NT2/D1 (cell line): ENCODE data around the gene ZFP69B.

ENCODE experiments used
- DNase-seq: peaks from one replicate; pipeline ENCODE4 v3.0.0-alpha.2; 2011; ENCODE audit warnings: low read depth, low spot score
- H3K27me3 ChIP-seq: 2 replicates; pipeline ENCODE4 v1.6.0; 2011; ENCODE audit warnings: mild to moderate bottlenecking; ENCODE audit not compliant: insufficient read length, insufficient read depth
- H3K36me3 ChIP-seq: 2 replicates; pipeline ENCODE4 v1.6.1; 2011; ENCODE audit warnings: mild to moderate bottlenecking, low read length, mixed read lengths; ENCODE audit not compliant: insufficient read depth, insufficient read length
- H3K4me1 ChIP-seq: 2 replicates; pipeline ENCODE4 v1.5.1; 2011; ENCODE audit not compliant: insufficient read depth, insufficient read length
- H3K4me3 ChIP-seq: 2 replicates; pipeline ENCODE4 v1.5.1; 2011; ENCODE audit warnings: low read depth; ENCODE audit not compliant: insufficient read length
- H3K9ac ChIP-seq: 2 replicates; pipeline ENCODE4 v1.6.0; 2011; ENCODE audit warnings: low read depth; ENCODE audit not compliant: insufficient read length
- H3K9me3 ChIP-seq: 2 replicates; pipeline ENCODE4 v1.5.1; 2011; ENCODE audit warnings: mild to moderate bottlenecking, low read length; ENCODE audit not compliant: insufficient read depth
- SUZ12 ChIP-seq: IDR thresholded peaks from 2 replicates; pipeline ENCODE4 v1.6.1; 2011; ENCODE audit not compliant: insufficient read length, insufficient read depth; ENCODE audit errors: extremely low read depth
- YY1 ChIP-seq: IDR thresholded peaks from 2 replicates; pipeline ENCODE4 v1.6.1; 2011; ENCODE audit not compliant: insufficient read length, insufficient read depth
- ZNF274 ChIP-seq: IDR thresholded peaks from 2 replicates; pipeline ENCODE4 v1.6.1; 2011; ENCODE audit warnings: mild to moderate bottlenecking, low read depth, low read length

Gene ZFP69B

DNA sequence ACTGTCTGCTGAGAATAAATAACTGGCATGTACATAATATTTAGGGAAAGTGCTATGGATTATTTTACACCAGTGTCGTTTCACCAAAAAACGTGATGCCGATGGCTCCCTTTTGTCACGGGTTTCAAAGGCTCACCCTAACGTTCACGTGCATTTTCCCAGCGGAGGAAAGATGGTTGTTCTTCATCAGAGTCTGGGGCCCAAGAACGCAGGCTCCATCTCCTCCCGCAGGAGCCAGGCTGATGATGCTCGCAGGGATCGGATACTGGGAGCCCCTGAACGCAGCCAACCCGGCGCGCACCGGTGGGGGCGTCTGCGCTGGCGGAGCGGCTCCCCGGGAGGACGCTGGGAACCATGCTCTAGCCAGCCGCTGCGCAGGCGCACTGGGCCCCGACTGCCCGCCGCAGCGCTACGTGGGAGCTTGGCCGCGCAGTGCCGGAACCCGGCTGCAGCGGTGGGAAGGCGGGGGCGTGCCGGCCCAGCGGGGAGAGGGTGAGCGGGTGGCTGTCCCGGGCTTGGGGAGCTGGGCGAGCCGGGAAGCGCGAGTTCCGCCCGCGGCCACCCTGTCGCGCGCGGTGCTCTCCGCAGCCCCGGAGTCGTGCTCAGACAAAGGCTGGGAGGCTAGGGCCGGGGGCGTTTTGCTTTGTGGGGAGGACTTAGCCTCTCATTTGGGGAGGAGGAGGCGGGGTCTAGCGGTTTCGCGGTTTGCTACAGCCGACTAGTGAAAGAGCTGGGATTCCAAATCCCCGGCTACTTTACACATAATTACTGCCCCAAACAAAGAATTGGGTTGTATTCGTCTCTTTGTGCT, at the start of gene ZFP69B:
TSS of gene ZFP69B (plus strand) at position 793 of the 811 bp plus-strand sequence. CDS start 486 bp downstream, outside the sequence.
- TF ChIP-seq YY1: no peak
- TF ChIP-seq ZNF274: no peak
- no peak for TF ChIP-seq SUZ12
- DNase-seq: peak; percentile 93
- H3K9ac ChIP-seq: peak within 1 kb of the TSS; percentile 85
- peaks cover 3% of the 10 kb centered on the region for H3K4me1 ChIP-seq
- peak within 1 kb of the TSS; percentile 76 for H3K4me3 ChIP-seq
- H3K27me3 ChIP-seq: no peaks in the 10 kb centered on the region
- H3K36me3 ChIP-seq: peaks cover 8% of the 10 kb centered on the region
- peaks cover 67% of the 10 kb centered on the region for H3K9me3 ChIP-seq

DNA sequence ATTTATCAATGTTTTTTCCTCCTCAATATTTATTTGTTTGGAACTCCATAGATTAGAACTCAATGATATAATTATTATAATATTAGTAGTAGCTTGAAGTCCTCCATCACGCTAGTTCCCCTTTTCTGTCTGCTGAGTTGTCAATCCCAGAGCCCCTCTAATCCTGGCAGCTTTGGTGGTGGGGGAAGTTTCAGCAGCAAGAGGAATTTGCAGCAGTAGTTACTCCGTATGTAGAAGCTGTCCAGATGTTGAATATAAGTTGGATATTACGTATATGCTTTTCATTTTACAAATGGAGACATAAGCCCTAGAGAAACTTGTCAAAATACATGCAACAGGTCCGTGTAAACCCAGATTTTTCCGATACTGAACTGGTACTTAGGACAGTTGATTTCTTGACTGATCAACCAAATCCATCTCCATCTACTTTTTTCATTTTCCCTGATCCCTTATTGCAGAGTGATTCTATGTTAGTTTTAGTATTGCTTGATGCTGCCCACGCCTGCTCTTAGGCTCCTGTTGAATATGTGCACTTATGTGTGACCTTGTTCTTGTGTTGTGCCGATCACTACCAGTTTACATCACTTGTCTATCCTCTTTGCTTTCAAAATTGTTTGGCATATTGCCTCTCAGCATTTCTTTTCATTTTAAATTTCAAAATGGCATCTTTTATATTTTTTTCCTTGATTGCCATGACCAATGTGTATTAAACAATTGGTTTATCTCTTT, 48.6 kb upstream of the ZFP69B start:
- H3K9me3 ChIP-seq: no peaks in the 10 kb centered on the region
- TF ChIP-seq SUZ12 (no peak), ZNF274 (no peak), YY1 (no peak)
- H3K9ac ChIP-seq: no peak overlapping the region
- no peak overlapping the region for H3K4me3 ChIP-seq
- H3K4me1 ChIP-seq: no peaks in the 10 kb centered on the region
- no peak for DNase-seq
- H3K27me3 ChIP-seq: no peaks in the 10 kb centered on the region
- H3K36me3 ChIP-seq: no peaks in the 10 kb centered on the region

DNA sequence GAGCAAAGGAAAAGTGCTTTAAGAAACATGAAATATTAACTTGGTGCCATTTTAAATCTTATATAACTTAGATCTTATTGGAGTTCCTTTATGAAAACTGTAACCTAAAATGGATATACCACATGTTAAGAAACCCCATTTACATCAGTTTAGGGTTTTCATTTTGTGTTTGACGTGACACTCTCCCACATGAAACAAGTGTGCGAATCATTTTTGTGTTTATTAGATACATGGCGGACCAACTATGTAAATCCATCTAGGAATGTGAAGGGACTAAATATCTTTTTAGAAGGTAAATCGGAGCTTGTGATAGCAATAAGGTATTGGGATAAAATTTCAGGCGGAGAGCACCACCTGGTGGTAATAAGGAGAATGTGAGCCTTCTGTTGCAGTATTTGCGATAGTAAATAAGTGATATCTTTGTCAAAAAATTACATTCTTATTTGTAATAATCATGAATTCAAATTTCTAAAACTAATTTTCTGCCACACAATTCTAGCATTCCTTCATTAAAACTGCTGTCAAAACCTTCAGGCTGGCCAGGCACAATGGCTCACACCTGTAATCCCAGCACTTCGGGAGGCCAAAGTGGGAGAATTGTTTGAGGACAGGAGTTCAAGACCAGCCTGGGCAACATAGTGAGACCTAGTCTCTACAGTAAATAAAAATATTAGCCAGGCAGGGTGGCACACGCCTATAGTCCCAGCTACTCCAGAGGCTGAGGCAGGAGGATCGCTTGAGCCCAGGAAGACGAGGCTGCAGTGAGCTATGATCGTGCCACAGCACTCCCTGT, 45.4 kb upstream of the ZFP69B start:
- DNase-seq: peak; percentile 57
- Histone ChIP-seq H3K9me3 (no peaks in the 10 kb centered on the region), H3K36me3 (peaks cover 3% of the 10 kb centered on the region), H3K4me3 (no peak overlapping the region), H3K4me1 (peaks cover 2% of the 10 kb centered on the region), H3K27me3 (no peaks in the 10 kb centered on the region), H3K9ac (no peak overlapping the region)
- TF ChIP-seq ZNF274 (no peak), SUZ12 (no peak), YY1 (no peak)

DNA sequence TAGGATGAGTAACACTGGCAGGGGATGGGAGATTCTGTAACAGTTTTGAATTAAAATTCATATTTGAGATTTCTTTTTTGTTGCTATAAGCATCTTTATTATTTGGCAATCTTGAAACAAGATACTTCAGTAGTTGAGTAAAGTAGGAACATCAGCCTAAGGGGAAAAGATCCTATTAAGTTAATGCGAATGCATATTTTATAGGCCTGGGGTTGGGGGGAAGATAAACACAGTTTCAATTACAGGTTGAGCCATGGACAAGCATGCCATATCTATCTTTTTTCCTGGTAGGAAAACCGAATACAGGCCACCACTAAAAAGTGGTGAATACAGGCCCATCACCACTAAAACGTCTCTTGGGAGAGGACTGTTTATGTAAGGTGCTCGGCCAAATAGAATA, 44.5 kb upstream of the ZFP69B start:
- Histone ChIP-seq H3K4me3 (no peak overlapping the region), H3K4me1 (peaks cover 2% of the 10 kb centered on the region), H3K9ac (no peak overlapping the region), H3K27me3 (no peaks in the 10 kb centered on the region), H3K36me3 (peaks cover 3% of the 10 kb centered on the region), H3K9me3 (no peaks in the 10 kb centered on the region)
- TF ChIP-seq ZNF274 (no peak), SUZ12 (no peak), YY1 (no peak)
- no peak for DNase-seq

DNA sequence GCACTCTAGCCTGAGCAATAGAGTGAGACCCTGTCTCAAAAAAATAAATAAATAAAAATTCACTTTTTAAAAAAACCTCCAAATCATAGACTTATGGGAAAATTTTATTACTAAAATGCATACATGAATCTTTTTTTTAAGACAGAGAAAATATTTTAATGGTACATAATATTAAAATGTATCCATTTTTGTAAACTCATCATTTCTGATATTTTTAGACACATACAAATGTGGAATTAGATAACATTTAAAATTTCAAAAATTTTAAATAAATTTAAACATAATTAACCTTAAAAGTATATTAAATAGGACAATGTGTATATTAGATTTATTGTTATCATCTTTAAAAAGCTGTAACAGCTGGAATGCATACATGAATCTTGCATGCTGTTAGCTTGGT, 42.8 kb upstream of the ZFP69B start:
- no peak for DNase-seq
- Histone ChIP-seq H3K9me3 (no peaks in the 10 kb centered on the region), H3K4me1 (peaks cover 2% of the 10 kb centered on the region), H3K36me3 (peaks cover 3% of the 10 kb centered on the region), H3K4me3 (no peak overlapping the region), H3K9ac (no peak overlapping the region), H3K27me3 (no peaks in the 10 kb centered on the region)
- TF ChIP-seq ZNF274 (no peak), YY1 (no peak), SUZ12 (no peak)

DNA sequence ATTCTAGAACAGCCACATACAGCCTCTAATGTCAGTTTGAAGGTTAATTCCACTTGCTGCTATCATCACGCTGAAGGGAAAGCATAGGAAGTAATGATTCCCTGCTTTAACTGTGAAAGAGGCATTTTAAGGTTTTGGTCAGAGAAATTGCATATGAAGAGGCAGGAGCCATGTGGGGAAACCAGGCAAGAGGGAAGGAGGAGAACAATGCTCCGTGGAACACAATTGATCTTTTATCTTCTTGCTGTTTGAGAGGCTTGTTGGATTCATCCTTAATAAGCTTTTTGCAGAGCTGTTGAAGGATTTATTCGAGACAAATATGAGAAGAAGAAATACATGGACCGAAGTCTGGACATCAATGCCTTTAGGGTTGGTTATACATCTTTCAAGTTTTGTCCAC, 40.8 kb upstream of the ZFP69B start:
- no peak overlapping the region for H3K9ac ChIP-seq
- H3K36me3 ChIP-seq: peaks cover 3% of the 10 kb centered on the region
- no peaks in the 10 kb centered on the region for H3K27me3 ChIP-seq

More for the DNA sequence above, 40.8 kb upstream of the ZFP69B start:
- DNase-seq: peak; percentile 22
- TF ChIP-seq SUZ12 (no peak), ZNF274 (no peak), YY1 (no peak)
- H3K4me1 ChIP-seq: peaks cover 2% of the 10 kb centered on the region
- no peaks in the 10 kb centered on the region for H3K9me3 ChIP-seq
- no peak overlapping the region for H3K4me3 ChIP-seq
